NCI-H146 treated with DMSO at 0.1 percent for 48 hours (cell line): ENCODE data around the gene STRN3.
"Not testable (repeated sequence)": the region's sequence is repeated elsewhere in the genome, so short reads cannot be mapped to it uniquely, and the experiment has no call there.

Source experiments
- DNase-seq: peaks from one replicate; lab custom pipeline; 2025; ENCODE audit not compliant: unreplicated experiment; lab: John Stamatoyannopoulos, UW

STRN3 gene, protein sequence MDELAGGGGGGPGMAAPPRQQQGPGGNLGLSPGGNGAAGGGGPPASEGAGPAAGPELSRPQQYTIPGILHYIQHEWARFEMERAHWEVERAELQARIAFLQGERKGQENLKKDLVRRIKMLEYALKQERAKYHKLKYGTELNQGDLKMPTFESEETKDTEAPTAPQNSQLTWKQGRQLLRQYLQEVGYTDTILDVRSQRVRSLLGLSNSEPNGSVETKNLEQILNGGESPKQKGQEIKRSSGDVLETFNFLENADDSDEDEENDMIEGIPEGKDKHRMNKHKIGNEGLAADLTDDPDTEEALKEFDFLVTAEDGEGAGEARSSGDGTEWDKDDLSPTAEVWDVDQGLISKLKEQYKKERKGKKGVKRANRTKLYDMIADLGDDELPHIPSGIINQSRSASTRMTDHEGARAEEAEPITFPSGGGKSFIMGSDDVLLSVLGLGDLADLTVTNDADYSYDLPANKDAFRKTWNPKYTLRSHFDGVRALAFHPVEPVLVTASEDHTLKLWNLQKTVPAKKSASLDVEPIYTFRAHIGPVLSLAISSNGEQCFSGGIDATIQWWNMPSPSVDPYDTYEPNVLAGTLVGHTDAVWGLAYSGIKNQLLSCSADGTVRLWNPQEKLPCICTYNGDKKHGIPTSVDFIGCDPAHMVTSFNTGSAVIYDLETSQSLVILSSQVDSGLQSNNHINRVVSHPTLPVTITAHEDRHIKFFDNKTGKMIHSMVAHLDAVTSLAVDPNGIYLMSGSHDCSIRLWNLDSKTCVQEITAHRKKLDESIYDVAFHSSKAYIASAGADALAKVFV

DNA sequence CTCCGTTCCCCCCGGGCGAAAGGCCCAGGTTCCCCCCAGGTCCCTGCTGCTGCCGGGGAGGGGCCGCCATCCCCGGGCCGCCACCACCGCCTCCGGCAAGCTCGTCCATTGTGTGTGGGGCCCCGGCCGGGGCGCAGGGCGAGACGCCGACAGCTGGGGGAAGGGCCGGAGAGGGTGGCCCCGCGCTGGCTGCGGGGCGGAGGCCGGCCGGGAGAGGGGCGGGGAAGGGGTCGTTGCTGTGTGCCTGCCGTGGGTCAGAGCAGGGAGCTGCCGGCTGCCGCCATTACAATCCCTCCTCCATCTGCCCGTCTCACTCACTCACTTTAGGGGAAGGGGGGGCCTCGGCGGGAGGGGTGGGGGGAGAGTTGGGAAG, at the start of gene STRN3:
Gene STRN3, minus strand, starts transcription at position 303 of the 373 bp plus-strand sequence. Its CDS starts 194 bp downstream, at position 109.
- no peak for DNase-seq

DNA sequence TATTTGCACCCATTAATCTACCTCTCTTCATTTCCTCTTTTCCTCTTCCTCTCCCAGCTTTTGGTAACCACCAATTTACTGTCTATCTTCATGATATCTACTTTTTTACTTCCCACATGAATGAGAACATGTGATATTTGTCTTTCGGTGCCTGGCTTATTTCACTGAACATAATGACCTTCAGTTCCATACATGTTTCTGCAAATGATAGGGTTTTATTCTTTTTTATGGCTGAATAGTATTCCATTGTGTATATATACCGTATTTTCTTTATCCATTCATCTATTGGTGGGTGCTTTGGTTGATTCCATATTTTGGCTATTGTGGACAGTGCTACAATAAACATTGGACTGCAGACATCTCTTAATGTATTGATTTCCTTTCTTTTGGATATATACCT, 49.0 kb upstream of the STRN3 start:
- no peak for DNase-seq

DNA sequence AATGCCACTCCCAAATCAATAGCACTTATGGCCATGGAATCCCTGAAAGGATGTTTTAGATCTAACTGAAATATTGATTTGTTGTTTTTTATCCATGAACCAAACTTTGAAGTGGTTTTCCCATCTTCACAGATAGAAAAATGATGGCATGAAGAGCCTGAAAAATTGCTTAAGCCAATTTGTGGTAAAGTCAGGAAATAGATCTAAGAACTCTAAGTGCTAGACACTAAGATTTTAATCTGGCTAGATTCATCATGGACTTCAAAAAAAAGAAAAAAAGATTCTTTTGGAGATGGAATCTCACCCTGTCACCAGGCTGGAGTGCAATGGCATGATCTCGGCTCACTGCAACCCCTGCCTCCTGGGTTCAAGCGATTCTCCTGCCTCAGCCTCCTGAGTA, 45.0 kb upstream of the STRN3 start:
- no peak for DNase-seq

DNA sequence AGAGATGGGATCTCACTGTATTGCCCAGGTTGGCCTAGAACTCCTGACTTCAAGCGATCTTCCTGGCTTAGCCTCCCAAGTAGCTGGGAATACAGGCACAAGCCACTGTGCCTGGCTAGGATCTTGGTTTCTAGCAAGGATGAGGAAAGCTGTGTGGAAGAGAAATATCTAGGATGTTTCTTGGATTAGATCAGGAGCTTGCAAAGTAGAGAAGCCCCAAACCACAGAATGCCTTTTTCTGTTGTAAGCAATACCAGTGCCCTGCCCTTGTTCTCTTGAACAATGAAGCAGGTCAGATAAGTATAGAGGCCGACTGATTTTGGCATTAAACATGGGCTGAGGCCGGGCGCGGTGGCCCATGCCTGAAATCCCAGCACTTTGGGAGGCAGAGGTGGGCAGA, 44.3 kb upstream of the STRN3 start:
- DNase-seq = no peak

DNA sequence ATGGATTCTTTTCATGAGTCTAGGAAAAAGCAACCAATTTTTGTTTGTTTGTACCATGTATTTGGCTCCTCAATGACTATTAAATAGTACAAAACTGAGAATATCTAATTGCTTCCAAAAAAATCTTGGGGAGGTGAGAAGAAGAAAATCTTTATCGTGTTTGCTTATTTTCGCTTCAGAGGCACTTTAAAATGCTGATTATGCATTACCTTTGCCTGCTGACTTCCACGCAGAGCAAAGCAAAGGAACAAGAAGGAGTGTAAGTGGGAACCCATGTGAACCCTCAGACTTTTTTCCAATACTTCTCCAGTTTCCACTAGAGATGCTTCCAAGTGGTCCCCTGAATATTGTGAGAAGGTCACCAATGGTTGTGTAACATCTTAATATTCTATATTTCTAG, 43.2 kb upstream of the STRN3 start:
- no peak for DNase-seq

DNA sequence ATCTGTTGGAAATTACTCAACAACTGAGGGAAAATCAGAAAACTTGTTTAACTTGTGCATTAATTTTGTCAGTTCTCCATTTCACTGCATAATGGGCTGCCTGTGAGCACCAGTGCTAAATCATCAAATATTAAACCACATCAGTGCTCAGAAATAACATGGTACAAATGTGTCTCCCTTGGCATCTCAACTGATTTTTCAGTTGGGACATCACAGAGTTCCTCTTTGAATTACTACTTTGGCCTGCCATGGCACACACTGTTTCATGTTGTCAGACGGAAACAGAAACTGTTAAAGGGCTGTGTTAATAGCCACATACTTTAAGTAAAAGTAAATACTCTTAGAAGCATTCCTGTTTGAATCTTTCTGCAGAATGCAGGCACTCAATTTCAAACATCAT, 42.1 kb upstream of the STRN3 start:
- no peak for DNase-seq

DNA sequence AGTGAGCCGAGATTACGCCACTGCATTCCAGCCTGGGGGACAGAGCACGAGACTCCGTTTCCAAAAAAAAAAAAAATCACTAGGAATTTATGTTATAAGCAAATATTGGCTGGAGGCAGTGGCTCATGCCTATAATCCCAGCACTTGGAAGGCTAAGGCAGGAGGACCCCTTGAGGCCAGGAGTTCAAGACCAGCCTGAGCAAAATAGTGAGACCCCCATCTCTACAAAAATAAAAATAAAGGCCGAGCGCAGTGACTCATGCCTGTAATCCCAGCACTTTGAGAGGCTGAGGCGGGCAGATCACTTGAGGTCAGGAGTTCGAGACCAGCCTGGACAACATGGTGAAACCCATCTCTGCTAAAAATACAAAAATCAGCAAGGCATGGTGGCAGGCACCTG, 36.7 kb upstream of the STRN3 start:
- DNase-seq = not testable (repeated sequence)

DNA sequence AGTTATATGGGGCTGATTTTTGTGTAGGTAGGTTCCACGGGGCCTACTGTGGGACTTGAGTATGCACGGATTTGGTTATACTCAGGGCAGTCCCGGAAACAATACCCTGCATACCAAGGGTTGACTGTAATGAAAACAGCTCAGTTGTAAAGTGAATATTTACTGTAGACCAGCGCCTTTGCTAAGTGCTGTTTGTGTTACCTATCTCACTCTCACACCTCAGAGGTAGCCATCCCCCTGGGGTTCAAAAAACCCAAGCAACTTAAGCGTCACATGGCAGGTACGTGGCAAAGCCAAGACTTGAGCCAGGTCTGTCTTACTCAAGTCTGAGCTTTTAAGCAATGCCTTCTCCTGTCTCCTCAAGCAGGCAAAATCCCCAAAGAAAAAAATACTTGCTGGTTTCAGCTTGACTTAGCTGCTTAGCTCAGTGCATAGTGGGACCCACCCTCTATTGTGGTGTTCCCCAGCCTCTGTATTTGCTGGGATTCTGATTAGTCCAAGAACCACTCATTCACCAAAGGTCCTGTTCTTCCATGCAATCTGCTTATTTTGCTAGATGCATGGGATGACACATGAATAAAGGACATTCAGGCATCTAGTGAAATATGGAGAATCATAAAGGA, 34.2 kb upstream of the STRN3 start:
- DNase-seq = no peak

DNA sequence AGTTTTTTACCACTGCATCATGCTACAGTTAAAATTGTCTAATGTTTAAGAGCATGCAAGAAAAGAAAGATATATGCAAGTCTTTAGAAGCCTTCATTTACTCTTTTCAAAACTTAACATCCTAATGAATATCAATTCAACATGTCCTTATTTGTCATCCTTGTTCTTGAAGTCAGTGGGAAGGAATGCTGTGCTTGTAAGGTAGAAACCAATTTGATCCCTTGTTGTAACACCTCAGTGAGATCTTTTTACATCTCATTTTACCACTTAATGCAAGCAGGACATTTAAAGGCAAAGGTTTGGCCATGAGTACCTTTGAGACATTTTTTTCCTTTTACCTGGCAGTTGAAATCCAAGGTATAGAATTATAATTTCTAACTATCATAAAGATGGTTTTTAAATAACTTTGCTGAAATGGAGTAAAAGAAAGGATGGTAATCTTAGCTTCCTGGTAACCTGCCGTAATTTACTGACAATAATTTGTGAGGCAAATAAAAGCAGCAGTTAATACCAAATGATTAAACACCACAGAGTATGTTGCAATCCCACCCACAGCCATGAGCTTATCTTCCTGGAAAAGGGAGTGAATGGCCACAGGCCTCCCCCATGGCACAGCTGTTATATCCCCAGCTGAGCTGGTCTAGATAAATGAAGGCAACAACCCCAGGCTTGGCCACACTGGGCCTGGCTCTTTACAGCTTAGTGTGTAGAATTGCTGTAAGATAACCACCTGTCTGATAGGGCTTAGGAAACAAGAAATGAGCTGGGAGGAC, 33.2 kb upstream of the STRN3 start:
- DNase-seq = peak; percentile 6

DNA sequence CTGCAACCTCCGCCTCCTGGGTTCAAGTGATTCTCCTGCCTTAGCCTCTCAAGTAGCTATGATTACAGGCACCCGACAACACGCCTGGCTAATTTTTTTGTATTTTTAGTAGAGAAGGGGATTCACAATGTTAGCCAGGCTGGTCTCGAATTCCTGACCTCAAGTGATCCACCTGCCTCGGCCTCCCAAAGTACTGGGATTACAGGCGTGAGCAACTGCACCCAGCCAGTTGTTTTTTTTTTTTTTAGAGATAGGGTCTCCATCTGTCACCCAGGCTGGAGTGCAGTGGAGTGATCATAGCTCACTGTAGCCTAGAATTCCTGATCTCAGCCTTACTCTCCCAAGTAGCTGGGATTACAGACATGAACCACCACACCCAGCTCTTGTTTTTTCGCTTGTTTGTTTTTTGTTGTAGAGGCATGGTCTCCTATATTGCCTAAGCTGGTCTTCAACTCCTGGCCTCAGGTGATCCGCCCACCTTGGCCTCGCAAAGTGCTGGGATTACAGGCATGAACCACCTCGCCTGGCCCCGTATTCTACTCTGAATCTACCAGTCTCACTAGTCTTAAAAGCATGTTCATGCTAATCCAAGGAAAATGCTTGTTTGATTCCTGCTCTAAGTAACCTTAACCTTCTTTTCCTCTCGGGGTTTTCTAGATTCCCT, 31.7 kb upstream of the STRN3 start:
- no peak for DNase-seq

DNA sequence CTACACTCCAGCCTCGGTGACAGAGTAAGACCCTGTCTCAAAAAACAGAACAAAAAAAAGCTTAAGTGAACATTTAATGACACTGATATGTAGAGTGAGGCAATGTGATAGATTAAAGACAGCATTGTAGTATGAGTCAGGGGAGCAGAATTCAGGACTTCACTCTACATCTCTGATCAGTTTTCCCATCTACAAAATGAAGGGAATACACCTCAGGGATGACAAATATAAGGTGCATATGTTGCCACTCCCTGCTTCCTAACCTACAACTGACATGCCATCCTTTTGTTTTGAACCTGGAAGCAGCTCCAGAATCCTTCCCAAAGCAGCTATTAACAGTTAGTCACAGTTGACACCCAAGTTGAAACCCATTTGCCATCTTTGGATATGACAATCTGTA, 30.9 kb upstream of the STRN3 start:
- no peak for DNase-seq

DNA sequence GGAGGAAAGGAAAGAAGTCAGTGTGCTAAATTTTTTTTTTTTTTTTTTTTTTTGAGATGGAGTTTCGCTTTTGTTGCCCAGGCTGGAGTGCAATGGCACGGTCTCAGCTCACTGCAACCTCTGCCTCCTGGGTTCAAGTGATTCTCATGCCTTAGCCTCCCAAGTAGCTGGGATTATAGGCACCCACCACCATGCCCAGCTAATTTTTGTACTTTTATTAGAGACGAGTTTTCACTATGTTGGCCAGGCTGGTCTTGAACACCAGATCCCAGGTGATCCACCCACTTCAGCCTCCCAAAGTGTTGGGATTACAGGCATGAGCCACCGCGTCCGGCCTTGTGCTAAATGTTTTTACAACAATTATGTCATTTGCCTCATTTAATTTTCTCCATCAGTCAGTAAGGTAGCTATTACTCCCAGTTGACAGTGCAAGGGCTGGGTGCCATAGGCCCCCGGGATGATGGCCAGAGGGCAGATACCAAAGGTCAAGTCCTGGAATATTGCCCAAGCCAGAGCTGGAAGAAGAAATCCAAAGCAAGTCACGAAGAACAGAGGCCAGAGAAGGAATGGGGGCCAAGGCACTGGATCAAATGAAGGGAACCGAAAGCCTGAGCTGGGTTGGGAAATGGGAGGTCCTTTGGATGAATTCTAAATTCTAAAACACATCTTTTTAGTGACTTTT, 26.9 kb upstream of the STRN3 start:
- peak; percentile 2 for DNase-seq

DNA sequence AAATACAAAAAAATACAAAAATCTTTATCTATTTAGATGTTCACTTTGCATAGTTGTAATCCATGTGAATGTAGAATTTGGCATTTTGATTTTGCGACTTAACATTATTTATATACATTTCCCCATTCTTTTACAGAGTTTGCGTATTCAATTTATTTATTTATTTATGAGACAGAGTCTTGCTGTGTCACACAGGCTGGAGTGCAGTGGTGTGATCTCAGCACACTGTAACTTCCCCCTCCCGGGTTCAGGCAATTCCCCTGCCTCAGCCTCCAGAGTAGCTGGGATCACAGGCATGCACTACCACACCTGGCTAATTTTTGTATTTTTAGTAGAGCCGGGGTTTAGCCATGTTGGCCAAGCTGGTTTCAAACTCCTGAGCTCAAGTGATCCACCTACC, 25.3 kb upstream of the STRN3 start:
- DNase-seq = no peak

DNA sequence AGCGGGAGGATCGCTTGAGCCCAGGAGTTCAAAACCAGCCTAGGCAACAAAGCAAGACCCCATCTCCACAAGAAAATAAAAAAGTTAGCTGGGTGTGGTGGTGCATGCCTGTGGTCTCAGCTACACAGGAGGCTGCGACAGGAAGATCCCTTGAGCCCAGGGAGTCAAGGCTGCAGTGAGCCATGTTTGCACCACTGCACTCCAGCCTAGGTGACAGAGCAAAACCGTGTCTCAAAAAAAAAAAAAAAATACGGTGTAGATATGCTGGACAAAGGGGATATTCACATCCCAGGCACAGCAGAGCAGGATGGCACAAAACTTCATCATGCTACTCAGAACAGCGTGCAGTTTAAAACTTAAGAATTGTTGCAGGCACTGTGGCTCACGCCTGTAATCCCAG, 24.8 kb upstream of the STRN3 start:
- no peak for DNase-seq

DNA sequence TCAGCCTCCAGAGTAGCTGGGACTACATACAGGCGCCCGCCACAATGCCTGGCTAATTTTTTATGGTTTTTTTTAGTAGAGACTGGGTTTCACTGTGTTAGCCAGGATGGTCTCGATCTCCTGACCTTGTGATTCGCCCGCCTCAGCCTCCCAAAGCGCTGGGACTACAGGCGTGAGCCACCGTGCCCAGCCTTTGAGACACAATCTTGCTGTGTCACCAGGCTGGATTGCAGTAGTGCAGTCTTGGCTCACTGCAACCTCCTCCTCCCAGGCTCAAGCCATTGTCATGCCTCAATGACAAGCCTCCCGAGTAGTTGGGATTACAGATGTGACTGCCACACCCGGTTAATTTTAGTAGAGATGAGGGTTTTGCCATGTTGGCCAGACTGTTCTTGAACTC, 21.3 kb upstream of the STRN3 start:
- no peak for DNase-seq

DNA sequence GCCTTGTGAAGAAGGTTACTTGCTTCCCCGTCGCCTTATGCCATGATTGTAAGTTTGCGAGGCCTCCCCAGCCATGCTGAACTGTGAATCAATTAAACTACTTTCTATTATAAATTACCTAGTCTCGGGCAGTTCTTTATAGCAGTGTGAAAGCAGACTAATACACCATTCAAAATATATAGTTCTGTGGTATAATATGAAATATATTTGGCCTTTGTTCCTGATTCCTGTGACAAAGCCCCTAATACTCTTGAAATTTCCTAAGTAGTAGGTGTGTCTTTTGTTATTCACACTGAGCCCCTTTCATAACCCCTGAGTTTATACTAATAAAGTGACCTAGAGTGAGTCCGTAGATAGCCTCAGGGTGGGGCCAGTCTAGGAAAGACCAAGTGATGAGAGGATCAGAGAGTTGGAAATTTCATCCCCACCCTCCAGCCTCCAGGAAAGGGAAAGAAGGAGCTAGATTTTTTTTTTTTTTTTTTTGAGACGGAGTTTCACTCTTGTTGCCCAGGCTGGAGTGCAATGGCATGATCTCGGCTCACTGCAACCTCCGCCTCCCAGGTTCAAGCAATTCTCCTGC, 19.4 kb upstream of the STRN3 start:
- DNase-seq = no peak

DNA sequence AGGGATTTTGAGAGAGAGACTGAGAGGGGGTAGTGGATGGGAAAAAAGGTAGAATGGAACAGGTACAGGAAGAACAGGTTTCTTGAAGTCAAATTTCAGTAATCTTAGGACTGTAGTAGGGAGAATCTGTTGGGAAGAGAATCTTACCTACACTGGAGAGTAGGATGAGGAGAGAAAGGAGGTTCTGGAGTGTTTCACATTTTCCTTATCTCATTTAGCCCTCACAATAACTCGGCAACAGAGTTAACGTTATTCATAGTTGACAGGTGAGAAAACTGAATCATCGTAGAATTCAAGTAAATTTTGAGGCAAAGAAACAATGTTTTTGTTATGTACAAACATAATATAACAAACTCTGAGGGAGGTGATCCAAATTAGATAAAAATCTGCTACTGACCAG, 17.2 kb upstream of the STRN3 start:
- DNase-seq = no peak

DNA sequence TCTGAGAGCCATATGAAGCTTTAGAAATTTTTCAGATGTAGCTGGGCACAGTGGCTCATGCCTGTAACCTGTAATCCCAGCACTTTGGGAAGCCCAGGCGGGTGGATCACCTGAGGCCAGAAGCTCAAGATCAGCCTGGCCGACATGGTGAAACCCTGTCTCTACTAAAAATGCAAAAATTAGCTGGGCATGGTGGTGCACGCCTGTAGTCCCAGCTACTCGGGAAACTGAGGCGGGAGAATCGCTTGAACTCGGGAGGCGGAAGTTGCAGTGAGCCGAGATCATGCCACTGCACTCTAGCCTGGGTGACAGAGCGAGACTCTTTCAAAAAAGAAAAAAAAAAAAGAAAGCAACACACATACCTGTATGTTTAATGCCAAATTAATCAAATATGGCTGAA, 16.7 kb upstream of the STRN3 start:
- not testable (repeated sequence) for DNase-seq

DNA sequence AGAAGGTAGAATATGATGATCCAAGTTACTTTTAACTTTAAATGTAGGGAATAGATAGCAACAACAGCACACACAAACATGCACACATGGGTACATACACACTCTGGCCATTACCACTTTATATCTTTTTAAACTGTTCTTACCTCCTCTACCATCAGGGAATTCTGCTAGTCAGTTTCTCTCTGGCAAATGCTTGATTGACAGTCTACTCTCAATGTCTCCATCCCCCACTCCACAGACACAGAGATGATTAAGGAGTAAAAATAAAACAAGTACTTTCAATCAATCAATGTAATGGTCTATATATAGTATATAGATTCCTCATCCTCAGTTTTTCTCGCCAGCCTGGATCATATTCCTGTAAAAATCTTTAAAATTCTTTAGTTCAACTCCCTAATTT, 16.1 kb upstream of the STRN3 start:
- no peak for DNase-seq
